Motor neuron (in vitro differentiated cells): ENCODE results near the gene C6orf136. TPM values are rescaled to one million over a fixed set of nuclear protein-coding genes. Genes with fewer than 3 reads are reported as not detected.

Experiments used
- ATAC-seq, 8 experiments: fragments of 200-7000 bp; cut with Tn5 transposase; replicated peaks in 6 of 8; 2 replicates each; pipeline ENCODE4 v1.8.0; 2021; ENCODE audit warnings: mild to moderate bottlenecking in 8 of 8, moderate library complexity in 8 of 8
- H3K27ac ChIP-seq, 2 donors: fragments of 250-450 bp; sonication (Bioruptor Pico); 2 replicates each; pipeline ENCODE4 v1.9.0; 2021; ENCODE audit warnings: antibody characterized with exemption in 2 of 2, mild to moderate bottlenecking in 2 of 2, moderate library complexity in 1 of 2
- H3K4me1 ChIP-seq, 2 donors: fragments of 250-450 bp; sonication (Bioruptor Pico); replicated peaks in 1 of 2; 2 replicates each; pipeline ENCODE4 v1.6.1; 2021; ENCODE audit warnings: antibody characterized with exemption in 2 of 2, mild to moderate bottlenecking in 2 of 2, moderate library complexity in 1 of 2
- H3K4me3 ChIP-seq, 5 donors: fragments of 250-450 bp; sonication (Bioruptor Pico); 2 replicates each; pipeline ENCODE4 v1.9.0; 2021; ENCODE audit warnings: antibody characterized with exemption in 5 of 5, mild to moderate bottlenecking in 5 of 5, moderate library complexity in 4 of 5
- WGBS, 10 experiments: fragments of 450-650 bp; shearing (Covaris generic); methylation state at CpG; one replicate each; pipeline ENCODE4 v1.0.0; 2022; 5-methylcytosine and 5-hydroxymethylcytosine counted together
- in situ Hi-C, 9 experiments: fragments of 400-800 bp; cut with MboI; loops; one replicate each; pipeline ENCODE4 v1.15.0; 2021; ENCODE audit warnings: low sequenced_read_pairs in 9 of 9, low pct_unique_long_range_greater_than_20kb in 2 of 9; ENCODE audit not compliant: unreplicated experiment in 9 of 9
- total RNA-seq, 8 experiments: library from RNA; unstranded; fragments of 300-600 nt; gene quantifications; 2 replicates each; pipeline versions ENCODE4 v1.2.3 to v1.2.4, GENCODE V29; 2022

Gene C6orf136
- total RNA-seq, 8 experiments from 2014 or later = 6.6 to 16.4 (median 12.1) TPM

DNA sequence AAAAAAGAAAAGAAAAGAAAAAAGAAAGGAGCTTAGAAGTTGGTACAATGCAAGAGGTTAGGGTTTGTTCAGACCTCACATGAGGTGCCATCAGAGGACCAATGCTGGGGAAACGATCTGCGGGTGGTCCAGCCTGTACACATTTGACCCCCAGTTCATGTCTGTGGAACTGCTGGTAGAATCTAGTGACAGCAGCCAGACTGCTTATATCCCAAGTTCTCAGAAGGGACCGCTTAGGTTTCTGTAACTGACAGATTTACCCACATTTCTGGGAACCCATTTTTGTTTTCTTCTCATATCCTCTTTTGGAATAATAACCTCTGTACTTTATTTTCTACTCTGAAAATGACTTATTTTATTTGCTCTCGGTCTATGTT, 34.8 kb downstream of the C6orf136 start:
- H3K27ac ChIP-seq = peak overlapping the region in 1 of 2 donors; percentile 66
- peaks cover 55 to 59% of the 10 kb centered on the region in 2 donors for H3K4me1 ChIP-seq
- in situ Hi-C loops = no loop called here
- WGBS, 10 experiments = 0 to 94% (median 51%) methylated on average over 1 to 4 of the region's 4 CpGs; no CpG with 5 or more reads in 2 of the 10 experiments
- H3K4me3 ChIP-seq = peak overlapping the region in 3 of 5 donors; percentile 2 to 95 (median 77)
- ATAC-seq = no peak

GRCh38 chr6:30682143-30683117, 35.5 kb downstream of the C6orf136 start:
- in situ Hi-C loops = no loop called here
- 0 to 100% (median 3%) methylated on average over 1 to 4 of the region's 11 CpGs; no CpG with 5 or more reads in 6 of the 10 experiments for WGBS, 10 experiments
- peaks cover 55 to 59% of the 10 kb centered on the region in 2 donors for H3K4me1 ChIP-seq
- peak; percentile 21 to 63 (median 57) for ATAC-seq
- H3K4me3 ChIP-seq = peak overlapping the region; percentile 21 to 95 (median 77)
- peak overlapping the region; percentile 51 to 66 for H3K27ac ChIP-seq

DNA sequence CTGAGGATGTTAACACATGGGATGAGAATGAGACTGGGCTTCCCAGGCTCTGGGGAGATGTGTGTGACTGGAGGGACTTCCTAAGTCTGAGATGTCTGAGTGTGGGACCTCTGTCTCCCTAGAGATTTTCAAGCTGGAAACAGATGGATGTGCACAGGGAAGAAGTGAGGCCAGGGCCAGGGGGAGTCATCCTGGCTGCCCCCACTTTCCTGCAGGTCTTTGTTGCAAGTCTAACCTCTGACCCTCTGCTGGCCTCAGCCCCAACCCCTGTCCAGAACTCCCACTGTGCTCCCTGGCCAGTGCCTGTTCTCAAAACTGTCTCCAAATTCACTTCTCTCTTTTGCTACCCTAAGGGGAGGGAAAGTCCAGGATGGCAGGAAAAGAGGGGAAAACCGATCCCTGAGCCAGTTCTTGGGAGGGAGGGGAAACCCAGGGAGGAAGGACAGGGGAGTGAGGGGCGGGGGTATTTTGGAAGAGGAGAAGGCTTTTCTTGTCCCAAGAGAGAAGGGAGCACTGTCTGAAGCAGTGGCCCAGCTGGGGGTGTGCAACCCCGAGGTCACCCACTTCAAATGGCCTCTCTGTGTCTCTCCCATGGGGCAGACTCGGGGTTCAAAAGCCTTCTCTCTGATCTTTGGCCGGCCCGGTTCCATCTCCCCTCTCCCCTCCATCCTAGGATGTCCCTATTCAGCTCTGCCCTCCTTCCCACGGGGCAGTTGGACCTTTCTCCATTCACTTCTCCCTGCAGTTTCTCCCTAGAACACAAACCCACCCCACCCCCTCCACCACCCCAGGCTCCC, 36.4 kb downstream of the C6orf136 start:
- no peak for ATAC-seq
- no CpG with 5 or more reads among the region's 7 CpGs for WGBS, 10 experiments
- Histone ChIP-seq H3K4me1 (peaks cover 62 to 65% of the 10 kb centered on the region in 2 donors), H3K4me3 (peak overlapping the region; percentile 21 to 95 (median 77)), H3K27ac (peak overlapping the region; percentile 51 to 66)
- in situ Hi-C loops = no loop called here

DNA sequence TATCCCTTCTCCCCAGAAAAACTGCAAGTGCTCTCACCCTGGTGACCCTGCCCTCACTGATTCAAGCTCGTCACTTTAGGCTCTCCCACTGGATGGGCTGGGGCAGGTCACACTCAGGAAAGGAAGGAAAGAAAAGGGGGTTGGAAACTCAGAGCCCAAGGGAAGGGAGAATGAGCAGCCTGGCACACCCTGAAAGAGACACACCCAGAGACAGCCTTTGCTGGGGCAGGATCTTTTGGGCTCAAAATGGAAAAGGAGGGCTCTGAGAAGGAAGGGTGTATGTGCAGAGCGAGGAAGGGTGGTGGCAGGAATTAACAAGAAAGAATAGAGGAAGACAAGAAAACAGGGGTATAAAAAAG, 37.0 kb downstream of the C6orf136 start:
- Histone ChIP-seq H3K4me1 (peaks cover 65 to 67% of the 10 kb centered on the region in 2 donors), H3K27ac (peak overlapping the region in 1 of 2 donors; percentile 49), H3K4me3 (peak overlapping the region; percentile 21 to 95 (median 77))
- in situ Hi-C loops = no loop called here
- no peak for ATAC-seq
- 0 to 78% (median 0%) methylated on average over 1 of the region's 2 CpGs; no CpG with 5 or more reads in 4 of the 10 experiments for WGBS, 10 experiments

DNA sequence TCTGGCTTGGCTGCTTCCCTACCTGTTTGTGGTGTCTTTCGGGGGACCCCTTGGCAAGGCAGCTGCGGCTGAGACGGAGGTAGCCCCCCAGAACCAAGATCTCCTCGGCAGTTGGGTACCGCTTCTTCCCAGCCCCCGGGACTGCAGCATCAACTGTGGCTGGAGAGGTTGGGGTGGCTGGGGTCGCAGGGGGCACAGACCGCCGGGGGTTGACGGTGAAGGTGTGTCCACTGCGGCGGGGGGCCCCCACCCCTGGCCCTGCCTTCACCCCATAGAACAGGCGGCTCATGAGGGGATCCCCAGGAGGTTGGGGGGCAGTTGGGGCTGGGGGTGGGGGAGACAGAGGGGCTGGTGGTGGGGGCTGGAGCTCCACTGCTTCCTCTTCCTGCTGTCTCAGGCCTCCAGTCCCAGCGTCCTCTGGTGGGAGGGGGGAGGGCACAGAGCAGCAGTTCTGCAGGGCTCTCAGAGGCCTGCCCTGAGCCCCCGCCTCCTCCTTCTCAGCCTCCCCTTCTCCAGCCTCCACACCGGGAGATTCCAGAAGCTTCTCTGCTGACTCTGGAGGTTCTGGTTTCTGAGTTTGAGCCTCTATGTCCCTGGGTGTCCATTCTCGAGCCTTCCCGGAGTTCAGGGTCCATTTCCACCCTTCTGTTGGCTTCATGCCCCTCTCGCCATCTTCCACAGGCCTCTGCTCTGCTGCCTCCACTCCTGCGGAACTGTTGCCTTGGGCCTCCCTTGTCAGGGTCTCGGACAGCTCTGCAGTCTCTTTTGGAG, 37.6 kb downstream of the C6orf136 start:
- no peak for ATAC-seq
- Histone ChIP-seq H3K27ac (peak overlapping the region in 1 of 2 donors; percentile 49), H3K4me3 (peak overlapping the region; percentile 21 to 95 (median 77)), H3K4me1 (peaks cover 62 to 69% of the 10 kb centered on the region in 2 donors)
- 0 to 100% (median 54%) methylated on average over 1 to 4 of the region's 21 CpGs; no CpG with 5 or more reads in 3 of the 10 experiments for WGBS, 10 experiments
- in situ Hi-C loops = no loop called here

- WGBS, 10 experiments = 8 to 80% (median 44%) methylated on average over 2 to 16 of the region's 29 CpGs; no CpG with 5 or more reads in 4 of the 10 experiments
- in situ Hi-C loops = no loop called here
- ATAC-seq = no peak
- Histone ChIP-seq H3K27ac (no peak overlapping the region), H3K4me1 (peaks cover 65% of the 10 kb centered on the region in 2 donors), H3K4me3 (peak overlapping the region; percentile 72 to 95 (median 78))
Measured at GRCh38 chr6:30685157-30686008, 38.5 kb downstream of the C6orf136 start.

DNA sequence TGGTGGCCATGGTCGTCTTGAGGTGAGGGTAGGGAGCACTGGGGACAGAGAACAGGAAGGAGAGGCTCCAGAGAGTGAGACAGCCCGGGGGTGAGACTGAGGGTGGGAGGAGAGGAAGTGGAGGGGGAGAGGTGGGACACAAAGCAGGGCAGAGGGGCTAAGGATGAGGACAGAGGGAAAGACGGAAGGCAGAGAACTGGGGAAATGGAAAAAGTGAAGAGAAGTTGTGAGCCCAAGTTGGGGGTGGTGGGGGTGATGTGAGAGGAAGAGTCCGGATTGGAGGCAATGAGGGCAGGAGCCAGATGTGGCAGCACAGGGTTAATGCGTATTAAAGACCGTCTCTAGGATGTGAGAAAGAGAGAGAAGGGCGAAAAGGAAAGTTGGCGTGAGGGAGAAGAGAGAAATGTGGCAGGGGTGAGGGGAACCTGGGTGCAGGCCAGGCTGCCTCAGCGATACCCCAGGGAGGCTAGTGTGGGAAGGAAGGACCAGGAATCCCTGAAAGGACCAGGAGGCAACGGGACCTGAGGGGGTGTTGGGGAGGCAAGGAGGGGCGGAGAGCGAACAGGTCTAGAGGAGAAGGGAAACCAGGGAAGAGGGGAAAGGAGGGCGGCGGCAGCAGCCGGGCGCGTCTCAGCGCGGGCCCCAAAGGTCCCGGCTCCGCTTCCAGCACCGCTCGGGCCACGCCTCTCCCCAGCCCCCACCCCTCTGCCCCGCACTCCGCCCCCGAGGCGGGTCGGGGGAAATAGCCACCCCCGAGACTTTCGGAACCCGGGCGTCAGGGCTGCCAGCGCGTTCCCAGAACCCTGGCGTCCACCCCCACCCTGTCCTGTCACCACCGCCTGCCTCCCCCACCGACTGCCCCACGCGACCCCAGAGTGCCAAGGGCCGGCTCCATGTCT, 39.3 kb downstream of the C6orf136 start, which contains the start of gene PPP1R18:
Gene PPP1R18 (minus strand): TSS at position 637 of the 899 bp plus-strand sequence. CDS start 627 bp downstream, at position 10.
- ATAC-seq = peak; percentile 3 to 23 (median 12)
- in situ Hi-C loops = no loop called here
- 0 to 35% (median 0%) methylated on average over 1 to 8 of the region's 41 CpGs; no CpG with 5 or more reads in 4 of the 10 experiments for WGBS, 10 experiments
- Histone ChIP-seq H3K4me3 (peak within 1 kb of the TSS; percentile 72 to 95 (median 78)), H3K27ac (peak within 1 kb of the TSS; percentile 88 to 94), H3K4me1 (peaks cover 64 to 65% of the 10 kb centered on the region in 2 donors)

DNA sequence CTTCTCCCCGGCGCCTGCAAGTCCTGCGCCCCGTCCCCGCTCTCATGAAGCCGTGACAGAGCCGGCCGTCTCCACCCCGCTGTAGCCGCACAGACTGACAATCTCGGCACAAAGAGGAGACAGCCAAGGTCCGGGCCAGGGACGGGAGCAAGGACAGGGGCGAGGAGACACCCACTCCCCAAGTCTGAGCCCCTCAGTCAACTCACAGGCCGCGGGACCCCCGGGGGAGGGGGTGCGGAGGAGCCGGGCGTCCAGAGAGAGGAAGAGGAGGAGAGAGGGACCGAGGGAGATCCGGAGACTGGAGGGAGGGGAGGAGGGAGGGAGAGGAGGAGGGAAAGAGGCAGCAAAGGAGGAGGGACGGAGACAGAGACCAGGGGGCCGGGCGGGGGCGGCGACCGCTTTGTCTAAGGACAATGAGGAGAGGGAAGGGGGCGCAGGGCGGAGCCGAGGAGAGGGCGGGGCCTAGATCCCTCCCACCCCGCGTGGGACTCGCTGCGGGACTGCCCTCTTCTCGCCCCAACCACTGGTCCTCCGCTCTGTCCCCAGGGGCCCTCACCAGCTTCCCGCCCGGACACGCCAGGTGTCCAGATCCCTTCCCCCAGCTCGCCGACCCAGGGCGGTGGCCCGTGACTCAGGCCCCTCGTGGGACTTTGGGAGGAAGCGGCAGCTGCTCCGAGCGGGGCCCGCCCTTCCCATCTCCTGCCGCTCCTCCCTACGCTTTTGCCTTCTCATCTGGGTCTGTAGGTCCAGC, 40.1 kb downstream of the C6orf136 start:
- H3K27ac ChIP-seq = peak overlapping the region; percentile 88 to 94
- ATAC-seq = peak; percentile 52 to 77 (median 70)
- in situ Hi-C loops = no loop called here
- H3K4me1 ChIP-seq = peaks cover 60 to 63% of the 10 kb centered on the region in 2 donors
- 0 to 20% methylated on average over 1 to 2 of the region's 52 CpGs; no CpG with 5 or more reads in 8 of the 10 experiments for WGBS, 10 experiments
- peak overlapping the region; percentile 72 to 95 (median 78) for H3K4me3 ChIP-seq

DNA sequence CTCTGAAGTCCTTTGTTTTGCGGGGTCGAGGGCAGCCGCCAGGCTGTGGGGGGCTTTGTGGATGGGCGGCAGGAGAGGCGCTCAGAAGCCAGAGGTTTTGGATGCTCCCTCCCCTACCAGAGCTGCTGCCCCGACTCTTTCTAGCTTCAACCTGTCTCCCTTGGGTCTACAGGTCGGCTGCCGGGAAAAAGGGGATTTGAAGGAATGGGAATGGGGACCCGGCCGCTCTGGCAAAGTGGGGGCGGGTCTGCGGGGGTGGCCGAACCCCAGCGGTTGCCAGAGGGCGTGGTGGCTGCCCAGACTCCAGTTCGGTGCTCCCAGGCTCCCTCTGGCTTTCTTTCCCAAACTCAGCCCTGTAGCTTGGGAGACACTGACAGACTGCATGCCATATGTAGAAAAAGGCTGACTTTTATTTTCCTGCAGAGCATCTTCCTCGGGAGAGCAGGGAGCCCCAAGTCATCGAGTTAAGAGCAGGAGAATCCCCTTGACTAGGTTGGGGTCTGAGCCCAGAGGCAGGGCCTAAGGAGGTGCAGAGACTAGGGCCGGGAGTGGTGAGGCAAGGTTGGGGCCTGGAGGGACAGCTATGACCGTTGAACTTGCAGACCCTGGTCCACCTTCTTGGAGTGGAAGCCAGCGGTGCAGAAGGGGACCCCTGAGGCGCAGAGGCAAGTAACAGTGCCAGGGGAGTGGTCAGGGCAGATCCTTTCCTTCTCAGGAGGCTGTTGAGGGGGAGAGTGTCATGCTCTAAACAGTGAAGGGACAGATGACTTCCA, 40.9 kb downstream of the C6orf136 start:
- in situ Hi-C loops = no loop called here
- peak overlapping the region; percentile 88 to 94 for H3K27ac ChIP-seq
- 0 to 80% (median 36%) methylated on average over 1 to 4 of the region's 22 CpGs; no CpG with 5 or more reads in 4 of the 10 experiments for WGBS, 10 experiments
- H3K4me1 ChIP-seq = peaks cover 52 to 55% of the 10 kb centered on the region in 2 donors
- ATAC-seq = peak in 6 of 8 experiments; percentile 1 to 5 (median 2)
- peak overlapping the region; percentile 72 to 95 (median 78) for H3K4me3 ChIP-seq

- peaks cover 47 to 48% of the 10 kb centered on the region in 2 donors for H3K4me1 ChIP-seq
- H3K27ac ChIP-seq = no peak overlapping the region
- 27 to 100% (median 100%) methylated on average over 1 to 3 of the region's 9 CpGs; no CpG with 5 or more reads in 5 of the 10 experiments for WGBS, 10 experiments
- in situ Hi-C loops = no loop called here
- H3K4me3 ChIP-seq = peak overlapping the region in 3 of 5 donors; percentile 72 to 95 (median 77)
- ATAC-seq = no peak
Measured at GRCh38 chr6:30688569-30688968, 41.6 kb downstream of the C6orf136 start.
